ENCODE data around the gene SCRN1.
"Not testable (repeated sequence)": the region's sequence is repeated elsewhere in the genome, so short reads cannot be mapped to it uniquely, and the experiment has no call there.

The SCRN1 gene

DNA sequence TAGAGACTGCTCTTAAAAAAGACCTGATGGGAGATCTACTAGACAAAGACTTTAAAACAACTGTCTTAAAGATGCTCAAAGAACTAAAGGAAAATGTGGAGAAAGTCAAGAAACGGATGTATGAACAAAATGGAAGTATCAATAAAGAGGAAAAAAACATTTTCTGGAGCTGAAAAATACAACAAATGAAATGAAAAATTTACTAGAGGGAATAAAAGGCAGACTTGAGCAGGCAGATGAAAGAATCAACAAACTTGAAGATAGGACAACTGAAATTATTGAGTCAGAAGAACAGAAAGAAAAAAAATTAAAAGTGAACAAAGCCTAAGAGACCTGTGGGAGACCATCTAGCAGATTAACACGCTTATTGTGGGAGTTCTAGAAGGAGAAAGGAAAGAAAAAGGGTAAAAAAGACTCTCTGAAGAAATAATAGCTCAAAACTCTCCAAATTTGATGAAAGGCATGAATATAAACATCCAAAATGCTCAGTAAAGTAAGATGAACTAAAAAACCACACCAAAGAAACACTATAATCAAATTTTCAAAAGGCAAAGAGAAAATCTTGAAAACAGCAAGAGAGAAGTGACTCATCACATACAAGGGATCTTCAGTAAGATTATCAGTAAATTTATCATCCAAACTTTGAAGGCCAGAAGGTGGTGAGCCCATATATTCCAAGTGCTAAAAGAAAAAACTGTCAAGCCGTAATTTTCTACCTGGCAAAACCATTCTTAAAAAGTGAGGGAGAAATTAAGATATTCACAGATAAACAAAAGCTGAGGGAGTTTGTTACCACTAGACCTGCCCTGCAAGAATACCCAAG, 83.2 kb downstream of the SCRN1 start:
- no peak for DNase-seq
- intact Hi-C loops (cut with DNase I): no loop called here

DNA sequence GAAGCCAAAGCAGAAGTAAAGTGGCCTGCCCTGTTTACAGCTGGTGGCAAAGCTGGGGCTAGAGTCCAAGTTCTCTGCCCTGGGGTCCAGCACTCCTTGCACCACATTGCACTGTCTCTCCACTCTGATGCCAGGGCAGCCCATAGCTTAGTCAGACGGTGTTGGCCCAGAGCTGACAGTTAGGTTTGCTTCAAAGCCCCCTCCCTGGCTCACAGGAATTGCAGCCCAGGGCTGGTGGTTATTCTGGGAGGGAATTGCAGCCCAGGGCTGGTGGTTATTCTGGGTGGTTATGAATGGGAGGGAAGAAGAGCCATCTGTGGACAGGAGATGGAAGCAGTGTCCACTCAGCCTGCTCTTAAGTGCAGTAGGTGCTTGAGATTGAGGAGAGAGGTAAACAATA, 88.9 kb downstream of the SCRN1 start:
- intact Hi-C loops (cut with DNase I): no loop called here
- no peak for DNase-seq

DNA sequence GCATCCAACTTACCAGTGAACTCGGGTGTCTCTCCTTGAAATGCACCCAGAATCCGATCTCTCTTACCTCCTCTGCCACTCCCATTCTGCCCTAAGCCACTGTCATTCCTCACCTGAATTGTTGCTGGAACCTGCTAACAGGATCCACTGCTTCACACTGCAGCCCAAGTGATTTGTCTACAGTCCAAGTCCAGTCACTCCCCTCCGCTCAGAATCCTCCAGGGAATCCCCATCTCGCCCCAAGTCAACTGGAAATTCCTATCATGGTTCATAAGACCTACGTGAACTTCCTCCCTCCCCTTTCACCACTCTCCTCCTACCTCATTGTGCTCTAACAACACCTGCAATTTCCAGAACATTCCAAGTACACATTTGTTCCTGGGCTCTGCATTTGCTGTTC, 91.3 kb downstream of the SCRN1 start:
- no peak for DNase-seq
- intact Hi-C loops (cut with DNase I): no loop called here

DNA sequence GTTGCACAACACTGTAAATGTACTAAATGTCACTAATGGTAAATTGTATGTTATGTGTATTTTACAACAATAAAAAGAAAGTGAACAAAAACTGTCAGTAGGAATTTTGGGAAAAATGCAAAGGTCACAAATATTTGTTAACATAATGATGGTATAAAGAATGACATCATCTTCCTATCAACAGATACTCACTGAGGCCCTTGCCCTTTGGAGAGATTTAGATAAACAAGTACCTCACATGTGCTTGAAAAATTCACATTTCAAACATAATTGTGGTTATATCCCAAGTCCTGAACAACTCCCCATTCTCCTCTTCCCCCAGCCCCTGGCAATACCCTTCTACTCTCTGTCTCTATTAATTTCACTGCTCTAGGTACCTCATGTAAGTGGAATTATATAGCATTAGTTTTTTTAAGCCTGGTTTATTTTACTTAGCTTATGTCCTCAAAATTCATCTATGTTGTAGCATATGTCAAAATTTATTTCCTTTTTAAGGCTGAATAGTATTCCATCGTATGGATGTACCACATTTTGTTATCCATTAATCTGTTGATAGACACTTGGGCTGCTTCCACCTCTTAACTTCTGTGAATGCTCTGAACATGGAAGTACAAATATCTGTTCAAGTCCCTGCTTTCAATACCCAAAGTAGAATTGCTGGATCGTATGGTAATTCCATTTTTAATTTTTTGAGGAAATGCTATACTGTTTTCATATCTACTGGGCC, 92.8 kb downstream of the SCRN1 start:
- intact Hi-C loops (cut with DNase I): no loop called here
- no peak for DNase-seq

DNA sequence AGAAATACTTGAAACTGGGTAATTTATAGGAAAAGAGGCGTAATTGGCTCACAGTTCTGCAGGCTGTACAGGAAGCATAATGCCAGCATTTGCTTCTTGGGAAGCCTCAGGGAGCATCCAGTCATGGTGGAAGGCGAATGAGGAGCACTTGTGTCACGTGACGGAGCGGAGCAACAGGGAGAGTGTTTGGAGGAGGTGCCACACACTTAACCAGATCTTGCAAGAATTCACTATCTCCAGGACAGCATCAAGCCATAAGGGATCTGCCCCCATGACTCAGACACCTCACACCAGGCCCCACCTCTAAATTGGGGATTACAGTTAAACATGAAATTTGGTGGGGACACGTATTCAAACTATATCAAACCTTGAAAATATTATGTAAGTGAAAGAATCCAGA, 94.0 kb downstream of the SCRN1 start:
- intact Hi-C loops (cut with DNase I): no loop called here
- DNase-seq: no peak

DNA sequence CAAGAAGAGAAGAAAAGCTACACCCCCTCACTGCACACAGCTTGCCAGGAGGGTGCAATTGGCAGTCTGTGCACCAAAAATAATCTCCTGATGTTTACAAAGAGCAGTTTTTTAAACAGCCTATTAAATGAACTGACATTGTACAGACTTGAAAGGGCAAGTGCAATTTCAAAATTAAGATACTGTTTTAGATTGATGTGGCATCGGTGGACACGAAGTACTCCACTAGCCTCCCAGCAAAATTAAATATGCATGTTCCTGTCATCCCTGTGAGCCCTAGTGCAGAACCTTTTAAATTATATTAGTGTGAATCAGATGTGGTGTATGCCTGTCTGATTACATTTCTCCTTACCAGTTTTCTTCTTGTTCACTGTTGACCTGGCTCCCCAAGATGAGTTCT, 95.3 kb downstream of the SCRN1 start:
- intact Hi-C loops (cut with DNase I): no loop called here
- no peak for DNase-seq

DNA sequence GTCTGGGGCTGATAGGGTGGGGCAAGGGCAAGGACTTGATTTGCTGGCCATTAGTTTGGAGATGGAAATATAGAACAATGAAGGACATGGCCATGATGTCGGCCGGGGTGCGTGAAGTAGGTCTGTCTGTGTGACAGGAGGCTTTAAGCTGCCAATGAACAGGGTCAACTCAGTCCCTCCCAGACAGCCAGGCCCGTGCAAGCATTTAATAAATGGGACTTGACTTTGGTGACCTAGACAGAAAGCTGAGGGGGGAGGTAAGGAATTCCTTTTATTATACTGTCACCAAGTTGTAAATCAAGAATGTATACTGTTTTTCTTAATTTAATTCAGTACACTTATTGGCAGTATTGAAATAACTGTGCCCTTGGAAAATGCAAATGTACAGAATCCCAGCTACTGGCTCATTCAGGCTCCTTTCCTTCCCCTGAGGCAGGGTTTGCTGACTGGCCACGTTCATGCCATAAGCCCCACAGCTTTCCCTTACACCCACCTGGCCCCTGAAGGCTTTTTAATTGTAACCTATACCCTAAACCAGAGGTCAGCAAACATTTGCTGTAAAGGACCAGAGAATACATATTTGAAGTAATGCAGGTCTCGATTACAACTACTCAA, 96.1 kb downstream of the SCRN1 start:
- DNase-seq: no peak
- intact Hi-C loops (cut with DNase I): no loop called here

DNA sequence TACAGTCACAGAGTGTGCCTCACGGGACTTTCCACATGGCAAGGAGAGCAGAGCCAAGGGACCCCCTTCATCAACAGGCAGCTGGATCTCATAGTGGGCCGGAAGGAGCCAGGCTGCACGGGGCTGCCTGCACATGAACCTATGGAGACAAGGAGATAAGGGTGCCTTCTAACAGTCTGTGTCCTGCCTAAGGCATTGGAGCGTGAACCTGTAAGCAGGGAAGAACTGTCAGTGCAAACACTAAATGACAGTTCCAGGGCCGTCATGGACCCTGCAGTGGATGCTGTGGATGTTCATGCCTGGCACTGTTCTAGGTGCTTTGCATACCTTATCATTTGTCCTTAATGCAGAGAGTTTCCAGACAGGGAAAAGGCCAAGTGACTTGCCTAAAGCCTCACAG, 97.4 kb downstream of the SCRN1 start:
- intact Hi-C loops (cut with DNase I): no loop called here
- no peak for DNase-seq

DNA sequence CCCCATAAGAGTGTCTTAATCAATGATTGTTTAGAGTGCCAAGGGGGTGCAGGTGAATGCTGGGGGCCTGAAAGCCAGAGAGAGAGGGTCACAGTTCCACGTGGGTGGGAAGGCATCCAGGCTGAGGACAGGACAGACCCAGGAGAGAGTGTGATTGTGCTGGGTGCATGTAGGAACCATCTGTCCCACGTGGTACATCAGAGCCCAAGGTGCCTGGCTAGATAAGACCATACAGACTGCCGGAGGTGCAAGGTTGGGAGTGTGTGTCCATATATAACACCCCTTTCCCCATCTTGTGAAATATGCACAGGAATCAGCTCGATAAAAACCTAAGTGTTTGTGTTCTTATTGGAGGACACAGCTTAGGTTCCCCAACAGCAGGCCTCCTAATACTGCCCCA, 97.8 kb downstream of the SCRN1 start:
- intact Hi-C loops (cut with DNase I): no loop called here
- no peak for DNase-seq

DNA sequence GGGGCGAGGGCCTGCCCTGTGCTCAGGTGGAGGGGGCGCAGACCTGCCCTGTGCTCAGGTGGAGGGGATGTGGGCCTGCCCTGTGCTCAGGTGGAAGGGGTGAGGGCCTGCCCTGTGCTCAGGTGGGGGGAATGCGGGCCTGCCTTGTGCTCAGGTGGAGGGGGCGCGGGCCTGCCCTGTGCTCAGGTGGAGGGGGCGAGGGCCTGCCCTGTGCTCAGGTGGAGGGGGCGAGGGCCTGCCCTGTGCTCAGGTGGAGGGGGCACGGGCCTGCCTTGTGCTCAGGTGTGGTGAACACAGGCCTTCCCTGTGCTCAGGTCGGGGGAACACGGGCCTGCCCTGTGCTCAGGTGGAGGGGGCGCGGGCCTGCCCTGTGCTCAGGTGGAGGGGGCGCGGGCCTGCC, 98.8 kb downstream of the SCRN1 start:
- intact Hi-C loops (cut with DNase I): not testable (repeated sequence)

DNA sequence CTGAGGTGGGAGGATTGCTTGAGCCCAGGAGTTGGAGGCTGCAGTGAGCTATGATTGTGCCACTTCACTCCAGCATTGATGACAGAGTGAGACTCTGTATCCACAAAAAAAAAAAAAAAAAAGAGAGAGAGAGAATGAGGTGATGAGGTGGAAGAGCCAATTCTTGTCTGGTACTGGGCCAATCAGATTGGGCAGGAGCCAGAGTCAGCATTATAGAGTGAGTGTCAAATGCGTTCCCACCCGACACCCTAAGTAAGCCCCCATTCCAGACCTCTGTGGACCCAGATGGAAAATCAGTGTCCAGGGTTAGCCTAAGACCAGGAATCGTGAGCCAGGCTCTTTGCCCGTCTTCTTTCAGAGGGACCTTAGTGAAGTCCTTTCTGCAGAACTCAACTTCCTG, 99.3 kb downstream of the SCRN1 start:
- no peak for DNase-seq
- intact Hi-C loops (cut with DNase I): no loop called here

More for the DNA sequence above, 98.8 kb downstream of the SCRN1 start:
- DNase-seq: not testable (repeated sequence)

DNA sequence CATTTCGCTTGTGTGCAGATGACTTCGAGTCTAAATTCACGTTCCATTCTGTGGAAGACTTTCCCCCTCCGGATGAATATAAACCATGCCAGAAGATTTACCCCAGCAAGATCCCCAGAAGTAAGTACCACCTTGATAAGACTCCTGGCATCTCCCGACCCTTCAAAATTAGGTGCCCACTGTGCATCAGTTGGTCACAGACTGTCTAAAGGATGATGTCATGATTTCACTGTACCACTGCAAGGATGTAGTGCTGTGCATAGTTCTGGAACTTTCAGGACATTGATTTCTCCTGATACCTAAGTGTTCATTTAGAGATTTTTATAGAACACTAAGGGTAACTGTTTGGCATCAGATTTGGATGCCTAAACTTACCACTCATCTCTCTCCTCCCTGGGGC, 100.3 kb downstream of the SCRN1 start:
- no peak for DNase-seq
- intact Hi-C loops (cut with DNase I): no loop called here

DNA sequence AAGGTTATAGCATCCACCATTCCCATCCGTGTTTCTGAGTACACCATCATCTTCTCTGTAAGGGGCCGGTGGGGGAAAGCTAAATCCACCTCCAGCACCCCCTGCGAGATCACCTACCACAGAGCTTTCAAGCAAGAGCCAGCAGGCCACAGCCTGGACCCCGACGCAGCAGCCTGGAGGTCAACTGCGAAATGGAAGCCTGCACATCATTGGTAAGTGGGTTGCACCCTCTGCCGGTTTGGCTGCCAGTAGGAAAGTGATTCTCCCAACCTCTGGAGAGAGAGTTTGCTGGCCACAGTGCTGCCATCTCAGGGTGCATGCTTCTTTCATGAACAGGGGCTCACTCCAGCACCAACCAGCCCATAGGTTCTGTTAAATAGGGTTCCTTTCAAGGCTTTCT, 101.6 kb downstream of the SCRN1 start:
- intact Hi-C loops (cut with DNase I): no loop called here
- DNase-seq: no peak

DNA sequence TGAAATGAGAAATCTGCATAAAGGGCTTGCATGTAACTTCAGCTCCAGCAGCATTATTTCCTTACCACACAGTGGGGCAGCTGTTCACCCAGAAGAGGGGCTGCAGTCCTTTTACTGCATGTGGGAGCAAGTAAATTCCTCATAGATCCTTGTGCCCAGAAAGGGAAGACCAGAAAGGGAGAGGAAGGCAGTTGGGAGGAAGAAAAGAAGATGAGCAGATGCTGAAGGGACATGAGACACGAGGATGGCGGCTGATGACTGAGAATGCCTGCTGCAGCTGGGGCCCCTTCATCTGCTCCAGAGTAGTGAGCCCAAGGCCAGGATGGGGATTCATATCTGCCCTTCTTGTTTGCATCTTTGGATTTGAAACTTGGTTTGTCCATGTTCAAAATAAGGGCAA, 102.8 kb downstream of the SCRN1 start:
- DNase-seq: no peak
- intact Hi-C loops (cut with DNase I): no loop called here

DNA sequence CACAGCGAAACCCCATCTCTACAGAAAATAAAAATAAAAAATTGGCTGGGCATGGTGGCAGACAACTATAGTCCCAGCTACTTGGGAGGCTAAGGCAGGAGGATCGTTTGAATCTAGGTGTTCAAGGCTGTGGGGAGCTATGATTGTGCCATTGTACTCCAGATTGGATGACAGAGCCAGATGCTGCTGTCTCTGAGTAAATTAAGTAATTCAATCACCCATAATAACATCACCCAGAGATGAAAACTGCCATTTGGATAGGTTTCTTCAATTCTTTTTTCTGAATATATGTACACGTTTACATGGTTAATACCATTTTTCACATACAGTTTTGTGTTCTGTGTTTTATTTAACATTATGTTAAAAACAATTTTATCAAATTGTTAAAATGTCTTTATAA, 104.0 kb downstream of the SCRN1 start:
- intact Hi-C loops (cut with DNase I): no loop called here
- DNase-seq: no peak

DNA sequence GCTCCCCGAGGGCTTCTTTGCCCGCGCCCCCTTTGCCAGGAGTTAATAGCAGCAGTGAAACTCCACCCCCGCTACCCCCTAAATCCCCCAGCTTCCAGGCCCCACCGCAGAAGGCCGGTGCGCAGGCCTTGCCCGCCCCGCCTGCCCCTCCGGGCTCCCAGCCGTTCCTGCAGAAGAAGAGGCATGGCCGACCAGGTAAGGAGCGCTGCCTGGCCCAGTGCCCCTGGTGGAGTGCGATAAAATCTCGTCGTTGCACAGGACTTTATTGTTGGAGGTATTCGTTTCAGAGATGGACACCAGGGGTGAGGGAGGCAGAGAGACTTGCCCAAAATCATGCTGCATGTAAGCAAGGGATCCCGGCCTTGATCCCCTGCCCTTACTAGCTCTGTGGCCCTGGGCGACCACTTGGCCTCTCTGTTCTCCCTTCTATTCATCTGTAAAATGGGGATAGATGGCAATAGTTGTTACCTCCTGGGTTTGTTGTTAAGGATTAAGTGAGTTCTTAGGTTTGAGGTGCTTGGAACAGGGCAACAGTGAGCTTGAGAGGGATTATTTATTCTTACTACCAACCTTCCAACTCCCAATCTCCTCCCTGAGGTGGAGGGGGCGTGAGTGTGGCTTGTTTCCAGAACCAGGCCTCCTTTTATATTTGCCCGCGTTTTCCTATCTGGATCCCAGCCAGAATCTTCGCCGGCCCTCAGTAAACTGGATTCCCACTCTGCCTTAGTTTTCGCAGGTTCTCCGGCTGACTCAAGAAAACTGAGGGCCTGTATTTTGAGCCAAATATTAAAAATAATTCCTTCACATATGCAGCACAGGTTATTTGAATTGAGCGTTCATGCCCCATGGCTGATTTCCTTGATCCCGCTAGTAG, 105.0 kb downstream of the SCRN1 start:
- DNase-seq: peak in 1 of 10 donors; percentile 71
- intact Hi-C loops (cut with DNase I): no loop called here

DNA sequence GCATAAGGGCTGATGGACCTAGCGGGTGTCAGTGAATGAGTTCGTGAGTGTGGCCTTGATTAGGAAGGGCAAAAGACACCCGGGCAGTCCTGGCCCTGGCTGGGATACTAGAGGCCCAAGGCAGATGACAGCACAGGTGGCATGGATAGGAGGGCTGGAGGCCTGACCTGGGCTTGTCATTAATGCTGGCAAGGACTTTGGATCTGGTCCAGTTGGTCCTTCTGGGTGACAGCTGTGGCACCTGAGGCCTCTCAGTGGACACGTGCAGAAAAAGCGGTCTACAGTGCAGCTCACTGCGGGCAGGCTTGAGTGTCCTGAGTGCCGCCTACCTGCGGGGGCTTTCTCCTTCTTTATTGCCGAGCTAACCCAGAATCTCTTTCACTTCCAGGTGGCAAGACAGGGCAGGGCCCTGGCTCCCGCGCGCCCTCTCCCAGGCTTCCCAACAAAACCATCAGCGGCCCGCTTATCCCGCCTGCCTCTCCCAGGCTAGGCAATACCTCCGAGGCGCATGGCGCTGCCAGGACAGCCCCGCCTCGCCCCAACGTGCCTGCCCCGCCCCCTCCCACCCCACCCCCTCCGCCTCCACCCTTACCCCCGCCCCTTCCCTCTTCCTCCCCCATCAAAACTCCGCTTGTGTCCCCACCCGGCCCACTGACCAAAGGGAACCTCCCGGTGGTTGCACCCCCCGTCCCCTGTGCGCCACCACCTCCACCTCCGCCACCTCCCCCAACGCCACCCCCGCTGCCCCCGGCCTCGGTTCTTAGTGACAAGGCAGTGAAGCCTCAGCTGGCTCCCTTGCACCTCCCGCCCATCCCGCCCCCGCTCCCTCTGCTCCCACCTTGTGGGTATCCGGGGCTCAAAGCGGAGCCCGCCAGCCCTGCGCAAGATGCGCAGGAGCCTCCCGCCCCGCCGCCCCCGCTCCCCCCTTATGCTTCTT, 105.9 kb downstream of the SCRN1 start:
- DNase-seq: peak in 3 of 10 donors; percentile 69 to 83 (median 82)
- intact Hi-C loops (cut with DNase I): no loop called here

DNA sequence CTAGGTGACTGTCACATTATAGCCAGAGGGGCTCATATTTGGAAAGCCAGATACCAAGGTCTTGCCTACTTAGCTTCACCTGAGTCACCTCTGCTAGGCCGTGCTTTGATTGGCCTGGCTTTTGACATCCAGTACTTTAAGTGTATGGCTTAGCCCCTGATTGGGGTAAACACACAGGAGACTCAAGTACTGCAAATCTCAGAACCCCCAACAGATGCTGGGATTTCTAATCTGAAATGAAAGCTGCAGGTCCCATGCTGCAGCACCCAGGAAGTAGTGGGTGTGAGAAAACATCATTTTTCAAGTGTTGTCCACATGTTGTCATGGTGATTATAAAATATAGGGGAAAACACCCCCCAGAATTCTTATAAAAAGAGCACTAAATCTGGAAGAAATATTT, 107.1 kb downstream of the SCRN1 start:
- DNase-seq: no peak
- intact Hi-C loops (cut with DNase I): no loop called here

DNA sequence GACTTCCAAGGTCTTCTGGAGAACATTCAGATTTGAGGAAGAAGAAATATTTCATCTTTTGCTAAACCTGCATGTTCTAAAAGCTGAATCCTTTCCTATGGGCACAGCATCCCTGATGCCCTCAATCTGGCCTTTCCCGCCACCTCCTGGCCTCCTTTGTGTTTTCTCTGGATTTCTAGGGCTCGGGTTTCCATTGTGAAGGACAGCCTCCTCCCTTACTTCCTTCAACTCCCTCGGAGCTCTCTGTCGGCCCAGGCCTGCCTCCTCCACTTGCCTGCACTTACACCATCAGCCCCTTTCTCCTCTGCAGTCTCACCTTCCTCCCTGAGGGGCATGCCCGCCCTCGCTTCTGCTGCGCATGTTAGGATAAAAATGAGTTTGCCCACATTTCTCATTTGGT, 107.9 kb downstream of the SCRN1 start:
- DNase-seq: no peak
- intact Hi-C loops (cut with DNase I): no loop called here

DNA sequence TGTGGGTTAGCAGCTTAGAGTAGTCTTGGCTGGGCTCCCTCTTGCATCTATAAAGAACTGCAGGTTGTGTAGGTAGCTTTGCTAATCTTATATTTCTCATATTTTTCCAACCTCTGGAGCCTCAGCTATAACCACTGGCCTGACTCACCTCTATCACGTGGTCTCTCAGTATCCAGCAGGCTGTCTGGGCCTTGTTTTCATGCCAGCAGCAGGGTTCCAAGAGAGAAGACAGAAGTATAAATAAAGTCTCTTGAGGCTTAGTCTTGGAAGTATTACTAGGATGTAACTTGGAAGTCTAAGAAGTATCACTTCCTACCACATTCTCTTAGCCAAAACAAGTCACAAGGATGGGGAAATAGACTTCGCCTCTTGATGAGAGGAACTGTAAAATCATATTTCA, 110.0 kb downstream of the SCRN1 start:
- no peak for DNase-seq
- intact Hi-C loops (cut with DNase I): no loop called here

All from posterior cingulate gyrus (tissue), 11 donors.